HL-60 (cell line): ENCODE measurements around the gene STEAP1B.

ENCODE experiments used
- CTCF ChIP-seq: IDR thresholded peaks from one replicate; pipeline ENCODE4 v1.5.1; 2011; ENCODE audit warnings: low read length, control low read depth, inconsistent platforms; ENCODE audit not compliant: insufficient read depth
- GABPA ChIP-seq: IDR thresholded peaks from 2 replicates; pipeline ENCODE4 v1.6.1; 2012; ENCODE audit warnings: low read depth
- POLR2AphosphoS5 ChIP-seq: IDR thresholded peaks from 2 replicates; pipeline ENCODE4 v1.6.1; 2012; ENCODE audit warnings: low read depth
- REST ChIP-seq: IDR thresholded peaks from 2 replicates; pipeline ENCODE4 v1.6.1; 2012; ENCODE audit warnings: low read depth; ENCODE audit not compliant: insufficient replicate concordance

DNA sequence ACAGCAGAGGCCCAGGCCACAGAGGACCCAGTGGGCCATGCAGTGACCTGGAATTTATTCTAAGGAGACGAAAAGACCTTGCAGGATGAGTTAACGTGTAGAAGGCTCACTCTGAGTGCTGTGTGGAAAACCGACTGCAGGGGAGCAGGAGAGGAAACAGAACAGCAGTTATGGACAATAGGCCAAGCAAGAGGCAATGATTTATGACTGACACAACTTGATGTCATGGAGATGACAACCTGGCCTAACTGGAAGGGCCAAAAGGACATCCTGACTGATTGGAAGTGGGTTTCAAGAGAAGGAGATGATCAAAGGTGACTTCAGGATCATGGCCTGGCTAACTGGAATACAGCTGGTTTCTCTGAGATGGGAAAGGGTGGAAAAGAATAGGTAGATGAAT lies 72.9 kb downstream of the STEAP1B start:
- TF ChIP-seq POLR2AphosphoS5 (no peak), CTCF (no peak), REST (no peak), GABPA (no peak)
